HFF-Myc (cell line): ENCODE results near the gene RCSD1.

Experiments
- DNase-seq: peaks from one replicate; pipeline ENCODE4 v3.0.0-alpha.2; 2011; ENCODE audit warnings: low read depth; ENCODE audit errors: extremely low read depth
- H3K4me3 ChIP-seq: replicated peaks from 2 replicates; pipeline ENCODE4 v1.5.1; 2011; ENCODE audit warnings: low read depth, mild to moderate bottlenecking, control low read depth, low read length
- CTCF ChIP-seq: IDR thresholded peaks from 2 replicates; pipeline ENCODE4 v1.5.1; 2012; ENCODE audit warnings: mild to moderate bottlenecking, low read depth, low read length, control low read depth; ENCODE audit errors: missing control alignments

RCSD1 gene

GRCh38 chr1:167631936-167632614 is 2.0 kb downstream of the RCSD1 start:
- no peak for DNase-seq
- H3K4me3 ChIP-seq, result no peak overlapping the region
- TF ChIP-seq CTCF, result no peak

GRCh38 chr1:167633258-167633944 is 3.4 kb downstream of the RCSD1 start:
- no peak overlapping the region for H3K4me3 ChIP-seq
- no peak for TF ChIP-seq CTCF
- no peak for DNase-seq

- TF ChIP-seq CTCF, result no peak
- DNase-seq, result no peak
- no peak overlapping the region for H3K4me3 ChIP-seq
Measured at GRCh38 chr1:167634435-167634834, 4.4 kb downstream of the RCSD1 start.

- no peak for DNase-seq
- no peak overlapping the region for H3K4me3 ChIP-seq
- TF ChIP-seq CTCF, result no peak
Measured at GRCh38 chr1:167635156-167635648, 5.2 kb downstream of the RCSD1 start.

GRCh38 chr1:167635941-167636340 is 5.9 kb downstream of the RCSD1 start:
- H3K4me3 ChIP-seq, result no peak overlapping the region
- no peak for TF ChIP-seq CTCF
- no peak for DNase-seq

- DNase-seq, result no peak
- no peak for TF ChIP-seq CTCF
- H3K4me3 ChIP-seq, result no peak overlapping the region
Measured at GRCh38 chr1:167638064-167638463, 8.0 kb downstream of the RCSD1 start.
